NCI-H460 (cell line): Measurements from ENCODE around the gene CAMK2N1. TPM values are rescaled to one million over a fixed set of nuclear protein-coding genes. Genes with fewer than 3 reads are reported as not detected.
"Not testable (repeated sequence)": the region's sequence is repeated elsewhere in the genome, so short reads cannot be mapped to it uniquely, and the experiment has no call there.

Experiments used
- DNase-seq: peaks from one replicate; pipeline ENCODE4 v3.0.0-alpha.2; 2016; ENCODE audit warnings: low read depth; ENCODE audit errors: extremely low read depth
- polyA plus RNA-seq: library from polyadenylated mRNA; depleted of rRNA; stranded (reverse); fragments of >200 nt; gene quantifications from 2 replicates; pipeline ENCODE4 v1.2.3, GENCODE V29; 2014; cell fraction: nucleus; rRNA removed
- total RNA-seq: library from RNA; depleted of rRNA; stranded (reverse); fragments of >200 nt; shearing (Covaris generic); gene quantifications from 2 replicates; pipeline ENCODE4 v1.2.3, GENCODE V29; 2014; rRNA removed

CAMK2N1 gene
- total RNA-seq: 2.0 and 2.2 TPM in 2 replicates
- polyA plus RNA-seq: 0.10 and 0.47 TPM in 2 replicates

GRCh38 chr1:20485527-20486456 lies at the start of gene CAMK2N1:
Gene CAMK2N1 (minus strand): TSS chr1:20486210. CDS start chr1:20485379, 831 bp downstream.
- no peak for DNase-seq

DNA sequence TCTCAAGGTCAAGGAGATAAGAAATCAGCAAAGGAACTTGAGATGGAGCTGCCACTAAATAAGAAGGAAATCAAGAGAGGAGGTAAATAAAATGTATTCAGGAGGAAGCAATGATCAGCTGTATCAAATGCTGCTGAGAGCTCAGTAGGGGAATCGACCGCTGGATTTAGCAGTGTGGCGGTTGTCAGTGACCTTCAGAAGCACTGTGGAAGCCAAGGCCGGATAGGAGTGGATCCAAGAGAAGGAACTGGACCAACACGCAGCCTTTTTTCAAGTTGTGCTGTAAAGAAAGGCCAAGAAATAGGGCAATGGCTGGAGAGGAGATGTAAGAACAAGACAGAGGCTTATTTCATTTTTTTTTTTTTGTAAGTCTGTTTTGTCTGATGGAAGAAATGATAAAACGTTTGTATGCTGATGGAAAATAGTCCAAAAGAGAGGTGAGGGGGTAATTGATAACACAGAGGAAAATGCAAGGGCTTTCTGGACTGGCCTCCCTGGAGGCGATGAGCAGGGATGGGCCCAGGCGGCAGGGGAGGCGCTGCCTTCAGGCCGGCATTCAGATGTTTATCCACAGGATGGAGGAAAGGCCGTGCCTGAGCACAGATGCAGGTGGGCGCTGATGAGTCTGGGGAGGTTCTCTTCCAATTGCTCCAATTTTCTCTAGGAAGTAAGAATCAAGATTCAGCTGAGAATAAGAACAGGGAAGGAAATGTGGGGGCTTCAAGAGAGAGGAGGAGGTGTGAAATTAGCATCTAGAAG lies 48.8 kb upstream of the CAMK2N1 start:
- no peak for DNase-seq

GRCh38 chr1:20533635-20534034 lies 47.6 kb upstream of the CAMK2N1 start:
- no peak for DNase-seq

DNA sequence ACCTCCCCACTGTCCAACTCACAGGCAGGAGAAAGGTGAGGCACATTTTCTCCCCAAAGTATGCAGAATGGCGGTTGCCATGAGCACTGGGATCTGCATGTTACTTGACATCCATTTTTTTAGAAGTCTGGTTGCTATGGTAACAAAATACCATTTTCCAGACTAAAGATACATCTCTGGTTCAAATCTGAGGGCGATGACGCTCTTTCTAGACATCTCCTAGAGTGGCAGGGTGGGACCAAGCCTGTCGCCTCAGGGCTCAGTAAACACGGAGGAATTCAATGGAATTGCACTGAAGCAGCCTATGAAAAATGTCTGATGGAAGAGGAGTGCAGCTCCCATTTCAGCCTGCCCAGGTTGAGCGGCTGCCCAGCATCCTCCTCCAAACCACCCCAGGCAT lies 44.9 kb upstream of the CAMK2N1 start:
- no peak for DNase-seq

DNA sequence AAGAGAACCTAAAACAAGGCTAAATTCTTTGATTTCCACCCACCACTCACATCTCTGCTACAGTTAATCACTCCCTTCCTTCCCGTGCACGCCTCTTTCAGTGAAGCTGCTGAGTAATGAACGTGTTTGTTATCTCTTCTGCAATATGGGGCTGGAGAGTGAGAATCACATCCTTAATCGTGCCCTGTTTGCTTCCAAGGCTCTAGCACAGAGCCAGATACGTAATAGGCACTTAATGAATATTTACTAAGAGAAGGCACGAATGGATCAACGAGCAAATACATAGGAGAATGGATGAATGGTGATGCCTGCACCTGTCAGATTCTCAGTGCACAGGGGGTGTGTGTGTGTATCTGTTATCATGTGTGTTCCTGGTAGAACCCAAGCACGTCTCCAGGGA lies 44.3 kb upstream of the CAMK2N1 start:
- DNase-seq: no peak

DNA sequence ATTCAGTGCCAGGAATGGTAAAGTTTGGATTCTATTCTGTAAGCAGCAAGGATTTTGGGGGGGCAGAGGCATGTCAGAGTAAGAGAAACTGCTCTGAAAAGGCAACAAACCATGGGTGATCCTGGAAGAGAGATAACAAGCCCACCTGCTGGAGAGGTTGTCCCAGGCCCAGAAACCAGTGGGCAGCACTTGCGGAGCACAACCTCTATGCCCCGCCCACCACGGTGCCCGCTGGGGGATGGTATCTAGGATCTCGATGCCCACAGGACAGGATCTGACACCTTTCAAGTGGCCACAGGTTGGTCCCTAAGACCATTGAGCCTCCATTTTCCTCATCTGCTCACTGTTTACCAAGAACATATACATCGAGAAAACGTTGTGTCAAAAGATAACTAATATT lies 42.2 kb upstream of the CAMK2N1 start:
- DNase-seq: no peak

- no peak for DNase-seq
These were observed 40.3 kb upstream of the CAMK2N1 start for GRCh38 chr1:20526267-20526666.

DNA sequence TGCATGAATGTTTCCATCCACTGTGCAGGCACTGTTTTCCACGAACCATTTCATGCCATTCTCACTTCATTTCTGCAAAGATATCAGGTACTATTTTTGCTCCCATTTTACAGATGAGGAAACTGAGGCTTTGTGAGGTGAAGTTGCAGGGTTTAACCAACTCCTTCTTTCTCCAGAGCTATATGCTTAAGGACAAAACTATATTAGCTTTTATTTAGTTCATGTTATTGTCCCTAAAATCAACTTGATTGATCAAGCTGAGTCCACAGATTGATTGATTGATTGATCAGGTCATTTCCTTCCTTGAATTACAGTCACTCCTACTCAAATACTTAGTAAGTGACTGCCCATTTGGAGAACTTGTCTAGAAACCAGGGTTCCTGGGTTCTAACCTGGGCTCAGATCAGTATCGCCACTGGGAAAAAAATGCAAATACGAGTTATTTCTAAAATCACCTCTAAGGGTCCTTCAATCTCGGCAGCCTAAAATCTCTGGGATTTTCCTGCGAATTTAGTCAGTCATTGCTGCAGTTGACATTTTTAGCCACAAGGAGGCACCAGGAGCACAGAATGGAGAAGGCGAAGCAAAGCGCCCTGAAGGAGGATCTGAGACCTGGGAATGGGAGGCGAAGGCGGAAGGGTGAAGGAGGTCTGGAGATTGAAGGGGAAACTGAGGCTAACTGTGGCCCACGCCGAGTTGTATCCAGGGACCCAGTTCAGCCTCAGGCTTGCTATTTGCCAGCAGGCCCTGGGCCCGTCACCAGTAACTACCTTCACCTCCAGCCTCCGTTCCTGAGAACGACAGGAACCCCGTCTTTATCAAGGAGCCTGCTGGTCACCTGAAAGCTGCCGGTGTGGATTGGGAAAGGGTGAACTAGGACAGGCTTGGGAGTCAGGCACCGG lies 36.2 kb upstream of the CAMK2N1 start:
- peak; percentile 61 for DNase-seq

DNA sequence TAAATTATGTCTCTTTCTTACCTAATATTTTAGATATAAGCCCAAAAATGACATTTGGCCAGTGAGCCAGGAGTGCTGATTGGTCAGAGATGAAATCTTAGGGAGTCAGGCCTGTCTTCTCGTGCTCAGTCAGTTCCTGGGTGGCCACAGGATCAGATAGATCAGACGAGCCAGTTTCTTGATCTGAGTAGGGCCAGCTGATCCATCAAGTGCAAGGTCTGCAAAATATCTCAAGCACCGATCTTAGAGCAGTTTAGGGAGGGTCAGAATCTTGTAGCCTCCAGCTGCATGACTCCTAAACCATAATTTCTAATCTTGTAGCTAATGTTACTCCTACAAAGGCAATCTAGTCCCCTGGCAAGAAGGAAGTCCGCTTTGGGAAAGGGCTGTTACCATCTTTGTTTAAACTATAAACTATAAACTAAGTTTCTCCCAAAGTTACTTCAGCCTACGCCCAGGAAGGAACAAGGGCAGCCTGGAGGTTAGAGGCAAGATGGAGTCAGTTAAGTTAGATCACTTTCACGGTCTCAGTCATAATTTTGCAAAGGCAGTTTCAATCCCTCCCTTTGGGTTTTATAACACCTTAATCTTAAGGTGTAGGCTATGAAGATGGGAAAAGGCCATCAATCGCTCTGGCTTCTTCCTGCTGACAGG lies 33.7 kb upstream of the CAMK2N1 start:
- DNase-seq: not testable (repeated sequence)

- DNase-seq: no peak
These were observed 25.8 kb upstream of the CAMK2N1 start for GRCh38 chr1:20511518-20512428.

- DNase-seq: no peak
These were observed 22.4 kb upstream of the CAMK2N1 start for GRCh38 chr1:20508411-20508771.

GRCh38 chr1:20507564-20508410 lies 21.8 kb upstream of the CAMK2N1 start, which contains the start of gene MUL1:
Gene MUL1 (minus strand): TSS chr1:20508151. CDS start chr1:20508024, 127 bp downstream.
- peak; percentile 83 for DNase-seq

DNA sequence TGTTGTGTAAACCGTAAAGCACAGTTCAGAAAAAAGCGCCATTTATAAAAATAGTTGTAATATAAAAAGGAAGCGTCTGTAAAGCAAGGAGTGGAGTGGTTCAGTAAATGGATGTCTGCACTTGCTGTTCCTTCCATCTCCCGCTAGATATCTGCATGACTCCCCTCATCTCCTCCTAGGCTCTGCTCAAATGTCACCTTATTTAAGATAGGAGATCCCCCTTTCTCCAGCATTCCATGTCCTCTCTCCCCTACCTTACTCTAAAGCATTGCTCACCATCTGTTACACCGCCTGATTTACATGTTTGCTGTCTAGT lies 21.2 kb upstream of the CAMK2N1 start:
- DNase-seq: no peak

DNA sequence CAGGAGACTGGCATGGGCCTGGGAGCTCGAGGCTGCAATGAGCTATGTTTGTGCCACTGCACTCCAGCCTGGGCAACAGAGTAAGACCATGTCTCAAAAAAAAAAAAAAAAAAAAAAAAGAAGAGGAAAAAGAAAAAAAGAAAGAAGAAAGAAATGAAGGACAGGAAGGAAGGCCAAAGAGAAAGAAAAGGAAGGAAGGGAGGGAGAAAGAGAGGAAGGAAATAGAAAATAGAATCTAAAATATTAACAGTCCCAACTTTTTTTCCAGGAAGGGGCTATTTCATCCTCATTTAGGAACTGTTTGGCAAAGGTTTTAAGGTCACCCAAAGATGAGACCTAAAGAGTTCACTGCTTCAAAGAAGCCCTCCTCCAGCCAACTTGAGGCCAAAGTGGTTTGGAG lies 19.5 kb upstream of the CAMK2N1 start:
- no peak for DNase-seq

- no peak for DNase-seq
These were observed 14.7 kb upstream of the CAMK2N1 start for GRCh38 chr1:20500716-20501115.

DNA sequence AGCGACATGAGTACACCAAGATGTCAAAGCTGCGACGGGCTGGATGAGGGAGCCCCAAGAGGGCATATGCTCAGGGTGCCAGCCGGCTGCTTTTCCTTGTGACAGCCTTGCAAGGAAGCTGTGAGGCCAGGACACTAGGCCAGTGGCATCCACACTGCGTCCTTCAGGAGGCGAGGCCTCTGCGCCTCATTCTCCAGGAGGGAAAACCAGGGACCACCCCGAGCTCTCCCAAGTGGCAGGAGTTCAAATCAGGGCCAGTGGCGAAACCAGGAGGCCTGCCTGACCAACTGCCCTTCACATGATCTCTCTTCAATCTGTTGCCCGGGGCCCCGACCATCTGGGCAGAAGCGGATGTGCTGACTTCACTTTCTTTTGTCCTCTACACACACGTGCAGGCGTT lies 13.7 kb upstream of the CAMK2N1 start:
- no peak for DNase-seq

GRCh38 chr1:20499105-20499504 lies 13.1 kb upstream of the CAMK2N1 start:
- no peak for DNase-seq

- DNase-seq: no peak
These were observed 12.1 kb upstream of the CAMK2N1 start for GRCh38 chr1:20498116-20498515.
